ENCODE results near the gene CDC42.
A peak's percentile ranks its signal among the peaks of the same experiment; 100 is the strongest.

CDC42 gene

DNA sequence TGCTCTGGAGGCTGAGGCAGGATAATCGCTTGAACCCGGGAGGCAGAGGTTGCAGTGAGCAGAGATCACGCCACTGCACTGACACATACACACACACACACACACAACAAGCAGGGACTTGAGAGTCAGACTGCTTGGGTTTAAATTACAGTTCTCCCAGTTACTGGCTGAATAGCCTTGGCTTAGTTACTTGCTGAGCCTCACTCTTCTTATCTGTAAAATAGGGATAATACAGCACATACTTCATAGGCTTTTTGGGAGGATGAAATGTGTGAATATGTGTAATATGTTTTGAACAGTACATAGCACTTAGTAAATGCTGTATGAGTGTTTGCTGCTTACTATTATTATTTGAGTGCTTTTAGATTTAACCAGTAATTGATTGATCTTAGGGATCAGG is 23.8 kb downstream of the CDC42 start:
- no peak for DNase-seq (ENCODE audit: low spot score)

DNA sequence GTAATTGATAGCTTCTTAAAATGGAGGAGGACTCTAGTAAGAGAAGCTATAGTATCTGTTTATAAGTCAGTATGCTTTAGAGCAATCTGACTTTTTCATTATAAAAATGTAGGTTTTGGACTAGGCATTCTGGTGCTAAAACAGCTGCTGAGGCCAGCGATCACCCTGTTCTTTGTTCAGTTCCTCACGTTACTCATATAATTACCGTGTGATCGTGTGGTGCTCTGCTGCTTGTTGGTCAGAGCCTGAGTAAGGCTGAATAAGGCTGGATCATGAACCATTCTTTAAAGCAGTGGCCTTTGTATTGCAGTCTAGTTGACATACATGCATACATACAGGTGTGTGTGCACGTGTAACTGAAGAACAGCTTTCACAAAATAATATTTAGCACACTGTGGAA is 25.2 kb downstream of the CDC42 start:
- DNase-seq (ENCODE audit: low spot score), result no peak

- DNase-seq (ENCODE audit: low spot score), result no peak
Observed at GRCh38 chr1:22078133-22078532, 25.6 kb downstream of the CDC42 start.

DNA sequence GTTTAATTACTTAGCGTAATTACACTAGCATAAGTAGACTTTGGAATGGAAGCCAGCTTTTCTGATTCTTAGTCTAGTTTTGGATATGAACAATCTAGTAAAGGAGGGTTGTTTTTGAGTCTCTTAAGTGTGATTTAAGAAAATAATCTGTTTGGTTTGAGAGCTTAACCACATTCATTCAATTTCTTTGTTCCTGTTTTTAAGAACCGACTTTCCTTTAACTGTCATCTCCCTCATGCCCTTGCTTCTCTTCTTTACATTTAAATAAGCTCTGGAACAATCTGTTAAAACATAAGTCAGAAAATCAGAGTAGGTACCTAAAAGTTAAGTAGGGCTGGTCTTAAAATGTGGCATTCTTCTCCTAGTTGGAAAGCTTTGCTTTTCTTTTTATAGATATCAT is 27.7 kb downstream of the CDC42 start:
- DNase-seq (ENCODE audit: low spot score), result no peak

- no peak for DNase-seq (ENCODE audit: low spot score)
Observed at GRCh38 chr1:22088331-22088730, 35.8 kb downstream of the CDC42 start.

GRCh38 chr1:22089134-22089571 is 36.6 kb downstream of the CDC42 start:
- no peak for DNase-seq (ENCODE audit: low spot score)

DNA sequence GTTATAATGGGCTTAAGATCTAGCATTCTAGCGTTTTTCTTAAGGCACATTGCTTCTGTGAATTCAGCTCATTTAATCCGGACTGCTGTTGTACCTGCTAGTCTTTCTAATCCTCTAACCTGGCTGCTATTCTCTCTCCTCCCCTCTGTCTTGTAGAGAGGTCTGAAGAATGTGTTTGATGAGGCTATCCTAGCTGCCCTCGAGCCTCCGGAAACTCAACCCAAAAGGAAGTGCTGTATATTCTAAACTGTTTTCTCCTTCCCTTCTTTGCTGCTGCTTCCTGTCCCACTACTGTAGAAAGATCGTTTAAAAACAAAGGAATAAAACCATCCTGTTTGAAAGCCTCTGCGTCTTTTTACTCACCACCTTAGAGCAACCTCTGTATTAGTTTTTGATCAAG is 37.3 kb downstream of the CDC42 start:
- DNase-seq (ENCODE audit: low spot score), result peak; percentile 11

GRCh38 chr1:22090867-22091266 is 38.4 kb downstream of the CDC42 start:
- no peak for DNase-seq (ENCODE audit: low spot score)

DNA sequence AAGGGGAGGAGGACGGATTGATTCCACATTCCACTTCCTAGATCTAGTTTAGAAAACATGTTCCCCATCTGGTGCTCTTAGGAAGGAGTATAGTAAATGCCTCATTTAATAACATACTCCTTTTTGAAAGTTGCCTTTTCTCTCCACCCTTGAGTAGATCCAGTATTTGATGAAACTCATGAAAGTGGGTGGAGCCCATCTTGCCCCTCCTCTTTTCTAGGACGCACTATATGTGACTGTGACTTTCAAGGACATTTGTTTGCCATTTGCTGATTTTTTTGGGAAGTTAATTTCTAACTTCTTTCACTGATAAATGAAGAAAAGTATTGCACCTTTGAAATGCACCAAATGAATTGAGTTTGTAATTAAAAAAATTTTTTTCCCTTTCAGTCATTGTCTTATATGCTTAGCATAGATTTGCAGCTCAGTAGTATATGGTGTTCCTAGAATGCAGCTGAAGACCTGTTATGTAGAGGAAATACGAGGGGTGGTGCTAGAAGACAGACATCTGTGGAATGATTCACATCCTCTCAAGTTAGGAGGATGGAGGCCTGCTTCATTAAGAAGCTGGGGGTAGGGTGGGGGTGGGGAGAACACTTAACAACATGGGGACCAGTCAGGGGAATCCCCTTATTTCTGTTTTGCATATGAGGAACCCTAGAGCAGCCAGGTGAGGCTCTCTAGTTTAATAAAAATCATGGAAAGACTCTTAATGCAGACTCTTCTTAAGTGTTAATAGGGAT is 39.7 kb downstream of the CDC42 start:
- peak; percentile 64 for DNase-seq (ENCODE audit: low spot score)

DNA sequence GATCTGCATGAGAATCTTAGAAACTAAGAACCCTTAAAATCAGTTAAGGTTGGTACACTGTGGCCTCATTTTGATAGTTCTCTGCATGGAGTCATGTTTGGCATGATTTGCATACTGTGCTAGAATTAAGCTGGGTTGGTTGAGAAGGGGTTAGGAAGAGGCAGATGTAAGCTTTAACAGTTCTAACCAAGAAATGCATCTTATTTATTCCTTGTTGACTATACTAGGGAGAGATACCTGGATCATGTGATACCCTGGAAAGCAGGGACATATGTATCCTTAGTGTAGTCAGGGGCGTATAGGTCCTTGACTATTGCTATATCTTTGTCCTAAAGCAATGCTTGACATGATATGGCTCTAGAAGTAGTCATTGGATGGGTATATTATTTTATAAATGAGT is 41.0 kb downstream of the CDC42 start:
- DNase-seq (ENCODE audit: low spot score), result no peak

- DNase-seq (ENCODE audit: low spot score), result no peak
Observed at GRCh38 chr1:22096036-22096435, 43.5 kb downstream of the CDC42 start.

DNA sequence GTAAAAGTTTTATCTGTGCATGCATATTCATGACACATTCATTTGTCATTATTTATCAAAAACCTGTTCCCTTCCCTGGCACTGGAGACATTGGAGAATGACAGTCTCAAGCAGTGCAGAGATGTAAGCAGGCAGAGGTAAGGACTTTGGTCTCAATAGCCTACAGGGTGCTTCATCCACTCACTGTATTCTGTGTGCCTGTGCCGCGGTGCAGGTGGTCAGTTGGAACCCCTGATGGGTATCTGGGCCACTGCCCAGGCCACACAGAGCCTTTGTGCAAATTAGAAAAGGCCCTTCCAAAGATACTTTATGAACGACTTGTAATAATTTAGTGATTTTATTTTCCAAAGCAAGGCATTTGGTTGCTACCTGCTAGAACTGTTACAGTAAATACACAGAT is 44.0 kb downstream of the CDC42 start:
- DNase-seq (ENCODE audit: low spot score), result no peak

- no peak for DNase-seq (ENCODE audit: low spot score)
Observed at GRCh38 chr1:22098752-22099151, 46.2 kb downstream of the CDC42 start.

GRCh38 chr1:22100168-22100567 is 47.7 kb downstream of the CDC42 start:
- no peak for DNase-seq (ENCODE audit: low spot score)

DNA sequence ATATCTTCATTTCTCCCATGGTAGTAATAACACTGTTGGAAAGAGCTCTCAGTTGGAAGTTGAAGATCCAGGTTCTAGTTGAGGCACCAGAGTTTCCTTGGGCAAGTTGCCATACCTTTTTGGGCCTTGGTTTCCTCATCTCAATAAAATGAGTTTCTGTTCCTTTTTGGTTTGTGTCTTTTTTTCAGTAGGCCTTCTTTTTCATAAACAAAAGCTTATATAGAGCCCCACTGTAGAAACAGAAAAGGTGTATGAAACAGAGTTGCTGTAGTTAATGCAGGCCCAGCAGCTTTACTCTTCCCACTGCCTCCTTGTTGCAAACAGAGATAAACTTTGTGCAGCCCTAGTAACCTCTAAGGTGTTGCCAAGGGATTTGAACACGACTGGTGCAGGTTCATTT is 48.7 kb downstream of the CDC42 start:
- DNase-seq (ENCODE audit: low spot score), result no peak

GRCh38 chr1:22101995-22102394 is 49.5 kb downstream of the CDC42 start:
- DNase-seq (ENCODE audit: low spot score), result no peak

GRCh38 chr1:22102746-22103145 is 50.2 kb downstream of the CDC42 start:
- no peak for DNase-seq (ENCODE audit: low spot score)

DNA sequence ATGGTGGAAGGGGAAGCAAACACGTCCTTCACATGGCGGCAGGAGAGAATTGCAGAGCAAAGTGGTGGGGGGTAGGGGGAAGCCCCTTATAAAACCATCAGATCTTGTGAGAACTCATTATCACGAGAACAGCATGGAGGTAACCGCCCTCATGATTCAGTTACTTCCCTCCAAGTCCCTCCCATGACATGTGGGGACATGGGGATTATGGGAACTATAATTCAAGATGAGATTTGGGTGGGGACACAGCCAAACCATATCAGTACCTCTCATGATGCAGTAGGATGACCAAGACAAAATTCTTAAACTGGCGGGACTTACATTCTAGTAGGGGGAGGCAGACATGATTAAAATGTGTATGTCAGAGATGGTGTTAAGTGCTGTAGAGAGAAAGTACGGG is 51.6 kb downstream of the CDC42 start:
- DNase-seq (ENCODE audit: low spot score), result no peak

- DNase-seq (ENCODE audit: low spot score), result peak; percentile 58
Observed at GRCh38 chr1:22104865-22105437, 52.4 kb downstream of the CDC42 start.

DNA sequence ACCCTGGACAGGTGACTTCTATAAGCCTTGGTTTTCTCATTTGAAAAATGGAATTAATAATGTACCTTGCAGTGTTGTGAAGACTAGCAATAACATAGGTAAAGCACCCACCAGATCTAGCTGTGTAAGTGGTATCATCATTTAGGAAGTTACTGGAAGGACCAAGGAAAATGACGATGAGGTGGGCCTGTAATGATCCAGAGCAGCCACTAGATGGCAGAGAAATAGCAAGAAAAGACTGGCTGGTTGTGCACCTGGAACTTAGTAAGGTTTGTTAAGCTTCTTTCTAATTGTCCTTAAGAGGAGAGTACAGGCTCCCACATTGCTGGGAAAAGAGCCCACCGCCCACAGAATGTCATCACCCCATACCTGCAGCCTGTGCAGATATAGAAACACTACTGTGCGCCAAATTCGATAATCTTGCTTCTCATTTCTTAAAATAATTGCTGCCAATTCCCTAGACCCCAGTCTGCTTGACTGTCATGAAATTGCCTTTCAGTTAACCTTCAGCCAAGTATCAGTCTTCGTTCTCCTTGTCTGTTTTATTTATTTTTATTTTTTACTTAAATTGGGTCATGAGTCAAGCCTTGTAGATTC is 53.2 kb downstream of the CDC42 start:
- DNase-seq (ENCODE audit: low spot score), result peak; percentile 30

GRCh38 chr1:22107126-22107525 is 54.6 kb downstream of the CDC42 start:
- no peak for DNase-seq (ENCODE audit: low spot score)

- no peak for DNase-seq (ENCODE audit: low spot score)
Observed at GRCh38 chr1:22108339-22109105, 56.0 kb downstream of the CDC42 start.

DNA sequence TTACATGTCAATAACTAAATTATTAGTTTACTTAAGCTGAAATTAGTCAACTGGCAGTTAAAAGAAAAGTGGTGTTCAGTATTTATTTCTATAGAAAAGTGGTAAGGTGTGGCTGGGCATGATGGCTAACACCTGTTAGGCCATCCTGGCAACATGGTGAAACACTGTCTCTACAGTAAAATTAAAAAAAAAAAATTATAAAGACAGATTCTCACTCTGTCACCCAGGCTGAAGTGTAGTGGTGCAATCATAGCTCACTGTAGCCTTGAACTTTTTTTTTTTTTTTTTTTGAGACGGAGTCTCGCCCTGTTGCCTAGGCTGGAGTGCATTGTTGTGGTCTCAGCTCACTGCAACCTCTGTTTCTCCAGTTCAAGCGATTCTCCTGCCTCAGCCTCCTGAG is 57.5 kb downstream of the CDC42 start:
- DNase-seq (ENCODE audit: low spot score), result no peak
